ENCODE data around the gene FIZ1.
"Not testable (repeated sequence)": the region's sequence is repeated elsewhere in the genome, so short reads cannot be mapped to it uniquely, and the experiment has no call there.

FIZ1 gene

DNA sequence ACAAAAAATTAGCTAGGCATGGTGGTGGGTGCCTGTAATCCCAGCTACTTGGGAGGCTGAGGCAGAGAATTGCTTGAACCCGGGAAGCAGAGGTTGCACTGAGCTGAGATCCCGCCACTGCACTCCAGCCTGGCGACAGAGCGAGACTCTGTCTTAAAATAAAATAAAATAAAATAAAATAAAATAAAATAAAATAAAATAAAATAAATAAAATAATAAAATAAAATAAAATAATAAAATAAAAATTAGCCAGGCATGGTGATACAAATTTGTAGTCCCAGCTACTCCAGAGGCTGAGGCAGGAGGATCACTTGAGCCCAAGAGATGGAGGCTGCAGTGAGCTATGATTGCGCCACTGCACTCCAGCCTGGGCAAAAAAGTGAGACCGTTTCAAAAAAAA is 25.4 kb downstream of the FIZ1 start:
- DNase-seq (ENCODE audit: low spot score): not testable (repeated sequence)

DNA sequence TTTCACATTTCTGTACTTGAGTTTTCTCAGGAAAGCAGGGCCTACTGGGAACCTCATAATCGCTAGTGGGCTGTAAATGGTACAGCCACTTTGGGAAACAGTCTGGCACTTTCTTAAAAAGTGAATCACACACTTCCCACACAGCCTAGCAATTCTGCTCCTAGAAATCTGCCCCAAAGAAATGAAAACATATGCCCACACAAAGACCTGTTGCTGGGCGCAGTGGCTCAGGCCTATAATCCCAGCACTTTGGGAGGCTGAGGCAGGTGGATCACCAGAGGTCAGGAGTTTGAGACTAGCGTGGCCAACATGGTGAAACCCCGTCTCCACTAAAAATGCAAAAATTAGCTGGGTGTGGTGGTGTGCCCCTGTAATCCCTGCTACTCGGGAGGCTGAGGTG is 29.8 kb downstream of the FIZ1 start:
- DNase-seq (ENCODE audit: low spot score): not testable (repeated sequence)

DNA sequence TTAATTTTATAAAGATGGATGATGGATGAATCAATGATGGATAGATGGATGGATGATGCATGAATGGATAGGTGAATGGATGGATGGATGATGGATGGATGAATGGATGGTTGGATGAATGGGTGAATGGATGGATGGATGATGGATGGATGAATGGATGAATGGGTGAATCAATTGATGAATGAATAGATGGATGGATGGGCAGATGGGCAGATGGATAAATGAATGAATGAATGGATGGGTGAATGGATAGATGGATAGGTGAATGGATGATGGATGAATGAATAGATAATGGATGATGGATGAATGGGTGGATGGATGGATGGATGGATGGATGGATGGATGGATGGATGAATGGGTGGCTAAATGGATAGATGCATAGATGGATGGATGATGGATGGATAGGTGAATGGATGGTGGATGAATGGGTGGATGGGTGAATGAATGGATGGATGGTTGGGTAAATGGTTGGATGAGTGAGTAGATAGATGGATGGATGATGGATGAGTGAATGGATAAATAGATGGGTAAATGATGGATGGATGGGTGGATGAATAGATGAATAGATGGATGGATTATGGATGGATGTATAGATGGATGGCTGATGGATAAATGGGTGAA is 31.5 kb downstream of the FIZ1 start:
- DNase-seq (ENCODE audit: low spot score): no peak

DNA sequence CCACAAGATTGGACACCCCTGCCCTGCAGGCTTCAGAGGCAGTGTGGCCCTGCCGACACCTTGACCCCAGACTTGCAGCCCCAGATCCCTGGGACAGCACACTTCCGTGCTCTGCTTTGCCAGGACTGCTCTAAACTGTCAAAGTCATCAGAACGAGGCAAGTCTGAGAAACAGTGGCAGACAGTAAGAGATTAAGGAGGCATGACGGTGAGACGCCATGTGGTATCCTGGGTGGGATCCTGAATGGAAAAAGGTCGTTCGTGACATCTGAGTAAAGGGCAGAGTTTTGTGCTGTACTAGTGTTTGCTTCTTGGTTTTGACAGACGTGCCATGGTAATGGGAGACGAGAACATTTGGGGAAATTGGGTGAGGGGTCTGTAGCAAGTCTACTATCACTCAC is 32.5 kb downstream of the FIZ1 start:
- DNase-seq (ENCODE audit: low spot score): no peak

DNA sequence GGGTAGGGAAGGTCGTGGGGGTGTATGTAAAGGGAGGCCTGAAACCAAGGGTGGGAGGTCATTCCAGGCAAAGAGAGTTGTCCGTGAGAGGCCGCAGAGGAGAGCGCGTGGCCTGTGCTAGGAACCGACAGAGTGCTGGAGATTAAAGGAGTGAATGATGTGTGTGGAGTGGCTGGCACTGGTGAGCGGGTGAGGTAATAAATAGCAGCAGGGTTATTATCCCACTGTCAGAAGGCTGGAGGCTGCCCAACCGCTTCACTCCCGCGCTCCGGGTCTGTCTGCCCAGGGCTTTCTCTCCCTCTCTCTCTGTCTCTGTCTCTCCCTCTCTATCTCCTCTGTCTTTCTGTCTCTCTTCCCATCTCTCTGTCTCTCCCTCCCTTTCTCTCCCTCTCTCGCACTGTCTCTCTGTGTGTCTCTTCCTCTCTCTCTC is 36.0 kb downstream of the FIZ1 start:
- no peak for DNase-seq (ENCODE audit: low spot score)

DNA sequence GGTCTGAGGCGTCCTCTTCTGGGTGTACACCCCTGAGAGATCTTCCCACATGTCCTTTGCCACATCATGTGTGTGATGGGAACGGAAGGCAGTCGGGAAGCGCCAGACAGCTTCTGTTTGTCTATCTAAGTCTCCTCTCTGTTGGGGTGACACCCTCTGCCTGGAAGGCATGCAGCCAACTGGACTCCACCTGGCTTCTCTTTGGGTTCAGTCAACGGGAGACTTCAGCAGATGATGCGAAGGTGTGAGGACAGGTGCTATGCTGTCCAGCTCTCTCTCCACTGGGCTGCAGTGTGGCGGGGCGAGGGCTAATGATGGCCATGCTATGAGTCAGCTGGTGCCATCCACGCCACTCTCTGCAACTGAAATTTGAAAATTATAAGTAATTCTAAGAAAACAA is 39.6 kb downstream of the FIZ1 start:
- DNase-seq (ENCODE audit: low spot score): no peak

DNA sequence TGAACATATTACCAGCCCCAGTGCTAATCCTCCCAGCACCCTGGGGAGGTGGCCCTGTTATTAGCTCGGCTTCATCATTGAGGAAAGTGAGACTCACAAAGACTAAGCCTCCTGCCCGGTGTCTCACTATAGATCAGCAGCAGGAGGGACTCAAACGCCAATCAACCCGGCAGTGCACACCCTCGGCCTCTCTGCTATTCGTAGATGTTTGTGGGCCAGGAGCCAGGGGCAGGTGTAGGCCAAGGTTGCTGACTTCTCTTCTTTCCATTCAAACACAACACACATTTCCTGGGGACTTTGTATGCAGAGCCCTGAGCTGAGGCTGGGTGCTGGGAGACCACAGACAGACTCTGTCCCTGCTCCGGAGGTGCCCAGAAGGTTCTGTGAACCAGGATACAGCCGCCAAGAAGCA is 44.6 kb downstream of the FIZ1 start:
- no peak for DNase-seq (ENCODE audit: low spot score)

DNA sequence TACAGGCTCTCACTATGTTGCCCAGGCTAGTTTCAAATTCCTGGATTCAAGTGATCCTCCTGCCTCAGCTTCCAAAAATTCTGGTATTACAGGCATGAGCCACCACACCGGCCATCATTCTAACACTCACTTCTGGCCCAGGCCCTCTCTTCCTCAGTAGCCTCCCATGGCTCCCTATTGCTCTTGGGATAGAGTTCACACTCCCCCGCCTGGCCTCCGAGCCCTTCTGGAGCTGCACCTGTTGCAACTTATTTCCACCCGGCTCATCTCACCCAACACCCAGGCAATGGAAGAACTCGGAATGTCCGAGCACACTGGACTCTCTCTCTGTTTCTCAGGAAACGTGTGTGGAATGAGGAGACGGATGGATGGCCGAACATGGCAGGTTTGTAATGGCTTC is 45.0 kb downstream of the FIZ1 start:
- DNase-seq (ENCODE audit: low spot score): no peak

DNA sequence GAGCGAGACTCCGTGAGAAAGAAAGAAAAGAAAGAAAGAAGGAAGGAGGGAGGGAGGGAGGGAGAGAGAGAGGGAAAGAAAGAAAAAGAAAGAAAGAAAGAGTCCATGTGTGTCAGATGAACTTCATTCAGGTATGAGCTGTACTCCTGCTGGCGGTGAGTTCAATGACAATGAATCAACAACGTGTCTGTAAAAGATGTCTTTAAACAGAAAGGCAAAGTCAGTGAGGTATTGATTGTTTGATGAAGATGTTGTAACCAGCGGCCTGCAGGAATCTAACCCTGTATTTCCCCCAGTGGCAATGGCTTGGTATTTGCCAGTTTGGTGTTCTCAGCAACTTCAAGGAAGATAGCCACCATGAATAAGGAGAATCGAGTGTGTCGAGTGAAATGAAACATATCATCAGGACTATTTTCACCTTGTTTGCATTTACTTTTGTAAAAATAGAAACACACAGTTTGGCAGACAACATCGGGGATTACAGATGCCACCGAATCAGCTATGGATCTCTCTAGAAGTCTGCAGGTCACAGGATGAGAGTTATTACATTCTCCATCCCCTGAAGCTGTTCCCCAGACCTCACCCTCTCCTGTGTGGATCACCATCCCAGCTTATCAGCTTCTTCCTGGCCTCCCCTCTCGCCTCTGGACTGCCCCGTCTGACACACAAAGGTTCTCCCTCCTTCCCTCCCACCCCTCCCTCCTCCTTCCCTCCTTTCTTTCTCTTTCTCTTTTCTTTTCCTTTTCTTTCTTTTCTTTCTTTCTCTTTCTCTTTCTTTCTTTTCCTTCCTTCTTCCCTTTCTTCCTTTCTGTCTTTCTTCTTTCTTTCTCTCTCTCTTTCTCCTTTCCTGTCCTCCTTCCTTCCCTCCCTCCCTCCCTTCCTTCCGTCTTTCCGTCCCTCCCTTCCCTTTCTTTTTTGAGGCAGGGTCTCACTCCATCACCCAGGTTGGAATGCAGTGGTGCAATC is 45.8 kb downstream of the FIZ1 start:
- no peak for DNase-seq (ENCODE audit: low spot score)

DNA sequence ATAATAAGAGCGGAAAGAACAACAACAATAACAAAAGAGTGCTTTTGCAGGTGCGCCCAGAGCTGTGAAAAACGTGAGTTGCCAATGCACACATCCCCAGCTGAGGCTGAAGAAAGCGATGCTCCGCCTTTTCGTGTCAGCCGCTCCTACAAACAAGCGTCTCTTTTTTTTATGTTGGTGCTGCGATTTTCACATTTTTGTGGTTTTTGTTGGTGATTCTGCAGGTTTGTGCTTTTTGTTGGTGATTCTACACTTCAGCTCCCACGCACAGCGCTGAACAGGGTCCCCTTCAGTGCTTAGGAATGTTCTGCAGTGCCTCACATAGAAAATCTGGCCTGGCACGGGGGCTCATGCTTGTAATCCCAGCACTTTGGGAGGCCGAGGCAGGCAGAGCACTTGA is 46.7 kb downstream of the FIZ1 start:
- DNase-seq (ENCODE audit: low spot score): no peak

DNA sequence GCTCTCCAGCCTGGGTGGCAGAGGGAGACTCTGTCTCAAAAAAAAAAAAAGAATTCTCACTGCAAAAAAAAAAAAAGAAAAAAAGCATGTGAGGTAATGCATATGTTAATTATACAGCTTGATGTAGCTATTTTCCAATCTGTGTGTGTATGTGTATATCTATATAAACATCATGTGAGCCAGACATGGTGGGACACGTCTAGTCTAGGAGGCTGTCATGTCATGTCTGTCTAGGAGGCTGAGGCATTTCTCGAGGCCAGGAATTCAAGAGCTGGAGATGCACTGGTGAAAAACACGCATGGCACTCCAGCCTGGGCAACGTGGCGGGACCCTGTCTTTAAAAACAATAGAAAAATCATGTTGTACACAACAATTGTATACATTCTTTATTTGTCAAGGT is 47.1 kb downstream of the FIZ1 start:
- DNase-seq (ENCODE audit: low spot score): no peak

DNA sequence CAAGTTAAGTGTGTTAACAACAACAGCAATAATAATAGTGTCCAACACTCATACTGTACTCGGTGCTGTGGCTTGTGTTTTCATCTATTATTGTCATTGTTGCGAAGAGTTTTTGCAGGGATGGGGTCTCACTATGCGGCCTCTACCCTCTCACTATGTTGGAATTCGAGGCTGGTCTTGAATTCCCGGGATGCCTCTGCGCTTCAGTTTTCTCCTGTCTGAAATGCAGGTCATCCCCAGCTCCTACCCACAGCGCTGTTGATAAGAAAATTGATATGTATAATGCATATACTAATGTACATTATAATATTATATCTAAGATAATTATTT is 49.0 kb downstream of the FIZ1 start:
- DNase-seq (ENCODE audit: low spot score): no peak

DNA sequence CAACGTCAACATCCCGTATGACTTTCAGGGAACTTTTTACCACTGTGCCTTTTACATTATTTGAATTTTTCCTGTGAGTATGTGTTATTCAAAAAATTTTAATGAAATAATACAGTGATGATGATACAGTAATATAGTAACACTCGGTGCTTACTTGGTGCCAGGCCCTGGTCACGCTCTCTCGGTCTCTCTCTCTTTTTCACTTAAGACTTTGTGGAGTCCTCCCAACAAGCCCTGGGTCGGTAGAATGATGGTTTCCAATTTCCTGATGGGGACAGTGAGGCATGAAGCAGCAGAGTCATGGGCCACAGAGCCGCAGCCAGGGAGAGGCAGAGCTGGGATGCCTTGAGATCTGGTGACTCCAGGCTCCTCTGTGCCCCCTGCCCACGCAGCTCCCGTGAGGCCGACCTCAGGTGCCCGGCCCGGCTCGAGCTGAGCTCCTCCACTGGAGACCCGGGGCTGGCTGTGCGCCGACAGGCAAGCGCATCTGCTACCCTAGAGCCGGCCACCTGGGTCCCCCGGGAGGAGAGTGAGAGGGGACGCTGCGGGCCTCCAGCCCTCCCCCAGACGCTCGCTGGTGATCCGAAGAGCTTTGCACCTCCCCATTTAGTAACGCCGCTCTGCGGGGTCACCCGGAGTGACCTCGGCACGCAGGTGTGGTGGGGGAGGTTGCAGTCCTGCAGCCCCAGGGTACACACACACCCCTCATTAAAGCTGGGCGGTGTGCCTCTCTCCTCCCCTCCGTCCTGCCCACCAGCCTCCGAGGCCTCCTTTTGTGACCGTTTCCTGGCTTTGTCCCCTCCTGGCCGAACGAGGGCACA is 49.6 kb downstream of the FIZ1 start:
- peak; percentile 90 for DNase-seq (ENCODE audit: low spot score)

DNA sequence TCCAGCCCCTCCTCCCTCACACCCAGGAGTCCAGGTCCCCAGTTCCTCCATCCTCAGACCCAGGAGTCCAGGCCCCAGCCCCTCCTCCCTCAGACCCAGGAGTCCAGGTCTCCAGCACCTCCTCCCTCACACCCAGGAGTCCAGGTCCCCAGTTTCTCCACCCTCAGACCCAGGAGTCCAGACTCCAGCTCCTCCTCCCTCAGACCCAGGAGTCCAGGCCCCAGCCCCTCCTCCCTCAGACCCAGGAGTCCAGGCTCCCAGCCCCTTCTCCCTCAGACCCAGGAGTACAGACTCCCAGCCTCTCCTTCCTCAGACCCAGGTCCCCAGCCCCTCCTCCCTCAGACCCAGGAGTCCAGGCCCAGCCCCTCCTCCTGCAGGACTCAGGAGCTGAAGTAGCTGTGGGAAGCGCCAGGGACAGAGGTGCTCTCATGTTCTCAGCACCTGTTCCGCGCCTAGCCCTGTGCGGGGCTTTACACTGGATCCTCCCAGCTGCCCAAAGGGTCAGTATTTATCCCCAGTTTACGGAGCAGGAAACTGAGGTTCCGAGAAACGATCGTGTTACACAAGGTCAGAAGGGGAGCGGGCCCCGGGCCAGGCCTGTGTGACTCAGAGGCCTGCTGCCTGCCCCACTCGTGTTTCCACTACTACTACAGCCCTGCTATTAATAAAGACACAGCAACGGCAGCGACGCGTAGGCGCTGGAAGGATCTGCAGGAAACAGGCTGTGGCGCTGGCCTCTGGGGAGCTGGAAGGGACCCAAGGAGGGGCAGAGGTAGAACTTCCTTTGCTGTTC is 52.3 kb downstream of the FIZ1 start:
- DNase-seq (ENCODE audit: low spot score): no peak

DNA sequence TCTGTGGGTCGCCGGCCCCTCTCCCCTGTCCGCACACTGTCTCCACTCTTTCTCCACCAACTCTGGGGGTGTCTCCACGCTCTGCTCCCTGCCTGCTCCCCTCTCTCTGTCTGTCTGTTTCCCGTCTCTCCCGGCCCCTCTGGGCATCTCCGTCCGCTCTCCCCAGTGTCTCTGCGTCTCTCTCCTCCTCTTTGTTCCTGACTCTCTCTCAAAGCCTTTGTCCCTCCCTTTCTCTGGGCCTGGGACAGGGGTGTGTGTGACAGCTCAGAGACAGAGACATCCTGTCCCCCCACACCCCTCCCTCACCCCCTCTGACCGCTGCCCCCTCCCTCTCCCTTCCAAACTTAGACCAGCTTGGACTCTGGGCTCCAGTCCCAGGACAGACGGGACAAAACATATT is 53.3 kb downstream of the FIZ1 start:
- DNase-seq (ENCODE audit: low spot score): no peak

DNA sequence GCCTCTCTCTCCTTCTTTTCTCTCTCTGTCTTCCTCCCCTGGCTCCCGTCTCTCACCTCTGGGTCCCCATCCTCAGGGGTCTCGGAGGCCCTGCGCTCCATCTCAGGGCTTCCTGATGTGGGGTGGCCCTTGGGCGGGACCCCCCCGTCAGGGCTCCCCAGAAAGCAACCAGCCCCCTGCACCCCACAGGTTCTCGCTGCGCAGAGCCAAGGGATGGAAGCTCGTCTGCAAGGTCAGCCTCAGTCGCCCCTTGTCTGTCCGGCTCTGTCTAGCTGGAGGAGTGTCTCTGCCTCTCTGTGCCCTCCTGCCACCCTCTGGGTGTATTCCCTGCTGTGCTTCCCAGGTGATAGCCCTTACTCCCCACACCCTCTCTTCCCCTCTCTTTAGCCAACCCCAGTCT is 53.9 kb downstream of the FIZ1 start, which contains the start of gene SBK3:
Gene SBK3, minus strand, starts transcription at position 101 of the 400 bp plus-strand sequence. Its CDS starts 0 bp downstream, at position 101.
- no peak for DNase-seq (ENCODE audit: low spot score)

DNA sequence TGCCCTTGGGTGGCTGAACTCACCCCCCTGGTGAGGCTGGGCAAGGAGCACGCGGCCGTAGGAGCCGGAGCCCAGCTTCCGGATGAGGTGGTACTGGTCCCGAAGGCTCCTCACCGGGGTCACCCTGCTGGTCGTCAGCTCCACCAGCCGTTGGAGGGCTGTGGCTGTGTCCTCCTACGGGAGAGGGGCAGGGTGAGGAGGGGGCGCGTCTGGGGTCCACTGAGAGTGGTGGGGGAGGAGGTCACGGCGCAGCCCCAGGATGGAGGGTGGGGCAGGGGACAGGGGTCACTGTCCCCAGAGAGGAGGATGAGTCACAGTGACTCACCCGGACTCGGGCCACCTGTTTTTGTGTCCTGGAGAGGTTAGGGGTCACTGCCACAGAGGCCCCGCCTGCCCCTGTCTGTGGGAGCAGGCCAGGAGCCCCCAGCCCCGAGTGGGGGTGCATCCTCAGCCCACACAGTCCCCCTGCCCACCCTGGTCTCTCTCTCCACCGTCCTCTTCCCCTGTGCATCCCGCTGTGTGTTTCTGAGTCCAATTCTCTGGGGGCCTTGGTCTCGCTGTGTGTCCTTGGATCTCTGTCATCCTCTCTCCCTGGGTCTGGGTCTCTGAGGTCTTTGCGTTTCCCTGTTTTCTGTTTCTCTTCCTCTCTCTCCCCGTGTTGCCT is 54.4 kb downstream of the FIZ1 start:
- no peak for DNase-seq (ENCODE audit: low spot score)

DNA sequence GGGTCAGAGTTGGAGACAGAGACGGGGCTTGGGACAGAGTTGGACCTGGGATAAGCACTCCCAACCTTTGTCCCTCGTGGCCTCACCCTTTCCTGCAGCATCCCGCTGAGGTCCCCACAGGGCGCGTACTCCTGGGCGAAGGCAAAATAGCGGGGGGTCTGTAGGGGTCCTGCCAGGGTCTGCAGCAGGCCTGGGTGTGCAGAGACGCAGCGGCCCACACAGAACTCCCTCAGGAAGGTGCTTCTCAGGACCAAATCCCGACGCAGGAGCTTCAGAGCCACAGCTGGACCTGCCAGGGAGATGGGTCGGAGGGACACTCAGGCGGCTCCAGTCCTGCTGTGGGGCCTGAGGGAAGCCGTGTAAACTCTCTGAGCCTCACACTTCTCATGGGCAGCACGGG is 55.3 kb downstream of the FIZ1 start:
- no peak for DNase-seq (ENCODE audit: low spot score)

DNA sequence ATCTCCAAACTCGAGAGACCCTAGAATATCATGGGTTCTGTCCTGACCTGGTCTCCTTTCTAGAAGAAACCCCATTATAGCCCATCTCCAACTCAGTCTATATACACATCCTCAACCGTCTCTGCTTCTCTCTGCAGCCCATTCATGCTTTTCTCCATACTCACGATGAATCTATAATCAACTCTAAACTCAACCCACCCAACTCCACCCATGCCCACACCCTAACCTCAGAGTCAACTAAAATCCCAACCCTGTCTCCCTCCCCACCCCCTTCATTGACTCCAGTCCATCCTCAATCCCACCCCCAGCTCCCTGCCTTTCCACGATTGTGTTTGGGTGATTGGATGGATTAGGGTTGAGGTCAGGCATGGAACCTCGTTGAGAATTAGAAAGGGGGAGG is 55.8 kb downstream of the FIZ1 start:
- no peak for DNase-seq (ENCODE audit: low spot score)

DNA sequence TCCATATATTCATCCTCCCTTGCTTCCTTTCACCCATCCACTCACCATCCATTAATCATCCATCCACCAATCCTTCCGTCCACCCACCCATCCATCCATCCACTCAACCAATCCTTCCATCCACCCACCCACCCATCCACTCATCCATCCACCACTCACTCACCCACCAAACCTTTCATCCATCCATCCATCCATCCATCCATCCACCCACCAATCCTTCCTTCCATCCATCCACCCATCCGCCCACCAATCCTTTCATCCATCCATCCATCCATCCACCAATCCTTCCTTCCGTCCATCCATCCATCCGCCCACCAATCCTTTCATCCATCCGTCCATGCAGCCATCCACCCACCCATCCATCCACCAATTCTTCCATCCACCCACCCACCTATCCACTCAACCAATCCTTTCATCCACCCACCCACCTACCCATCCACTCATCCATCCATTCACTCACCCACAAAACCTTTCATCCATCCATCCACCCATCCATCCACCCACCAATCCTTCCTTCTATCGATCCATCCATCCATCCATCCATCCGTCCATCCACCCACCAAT is 56.9 kb downstream of the FIZ1 start:
- DNase-seq (ENCODE audit: low spot score): no peak
